ENCODE results near the gene ALPK3.

GRCh38 chr15:84864444-84864795 is 47.3 kb downstream of the ALPK3 start:
- TF ChIP-seq CTCF (IDR thresholded peaks at IDR 0.05; ENCODE audit: low read depth, low read length) (no peak), EZH2phosphoT487 (IDR thresholded peaks at IDR 0.05; ENCODE audit: low read depth) (no peak)
